HFFc6 (cell line): ENCODE data around the gene PPP6R3. TPM values are rescaled to one million over a fixed set of nuclear protein-coding genes. Genes with fewer than 3 reads are reported as not detected.

Source experiments
- DNase-seq: peaks from one replicate; pipeline ENCODE4 v3.0.0-alpha.2; 2018
- H3K27ac Mint-ChIP-seq: 2 replicates; pipeline ENCODE4 v1.8.0; 2020; ENCODE audit warnings: mild to moderate bottlenecking, mixed read lengths
- H3K27me3 Mint-ChIP-seq: 2 replicates; pipeline ENCODE4 v1.8.0; 2021; ENCODE audit warnings: mild to moderate bottlenecking, moderate library complexity, mixed read lengths; ENCODE audit not compliant: insufficient read depth
- H3K36me3 Mint-ChIP-seq: 2 replicates; pipeline ENCODE4 v1.8.0; 2021; ENCODE audit warnings: low read depth, mixed read lengths
- H3K4me1 Mint-ChIP-seq: 2 replicates; pipeline ENCODE4 v1.8.0; 2020; ENCODE audit warnings: low read depth, mixed read lengths
- H3K4me3 Mint-ChIP-seq: 2 replicates; pipeline ENCODE4 v1.8.0; 2020; ENCODE audit warnings: mild to moderate bottlenecking, moderate library complexity, mixed read lengths
- H3K9me3 Mint-ChIP-seq: 2 replicates; pipeline ENCODE4 v1.8.0; 2020; ENCODE audit warnings: mild to moderate bottlenecking, mixed read lengths
- total RNA-seq, 6 experiments: library from RNA; stranded (reverse); fragmentation: NEBNext Ultra II Directional; extraction: Animal tissue kit (Norgen Biotek cat#: 25700); gene quantifications; 2 replicates in 1 of 6; 3 replicates in 5 of 6; pipeline ENCODE4 v1.2.3, GENCODE V29; 2021
- TF ChIP-seq, protein P1 (sequence below): fragments of 200-600 bp; sonication (generic); IDR thresholded peaks from 2 replicates; pipeline ENCODE4 v1.5.0; 2021; ENCODE audit warnings: antibody characterized with exemption, mild to moderate bottlenecking

Gene PPP6R3
- total RNA-seq, 6 experiments from 2014 or later: 62.5 to 72.0 (median 67.8) TPM

- DNase-seq: no peak
- Mint-ChIP-seq H3K27ac (no peak overlapping the region), H3K36me3 (peaks cover 65% of the 10 kb centered on the region), H3K4me1 (peaks cover 24% of the 10 kb centered on the region), H3K4me3 (no peak overlapping the region), H3K9me3 (no peaks in the 10 kb centered on the region), H3K27me3 (peaks cover 3% of the 10 kb centered on the region)
- TF ChIP-seq, protein P1, sequence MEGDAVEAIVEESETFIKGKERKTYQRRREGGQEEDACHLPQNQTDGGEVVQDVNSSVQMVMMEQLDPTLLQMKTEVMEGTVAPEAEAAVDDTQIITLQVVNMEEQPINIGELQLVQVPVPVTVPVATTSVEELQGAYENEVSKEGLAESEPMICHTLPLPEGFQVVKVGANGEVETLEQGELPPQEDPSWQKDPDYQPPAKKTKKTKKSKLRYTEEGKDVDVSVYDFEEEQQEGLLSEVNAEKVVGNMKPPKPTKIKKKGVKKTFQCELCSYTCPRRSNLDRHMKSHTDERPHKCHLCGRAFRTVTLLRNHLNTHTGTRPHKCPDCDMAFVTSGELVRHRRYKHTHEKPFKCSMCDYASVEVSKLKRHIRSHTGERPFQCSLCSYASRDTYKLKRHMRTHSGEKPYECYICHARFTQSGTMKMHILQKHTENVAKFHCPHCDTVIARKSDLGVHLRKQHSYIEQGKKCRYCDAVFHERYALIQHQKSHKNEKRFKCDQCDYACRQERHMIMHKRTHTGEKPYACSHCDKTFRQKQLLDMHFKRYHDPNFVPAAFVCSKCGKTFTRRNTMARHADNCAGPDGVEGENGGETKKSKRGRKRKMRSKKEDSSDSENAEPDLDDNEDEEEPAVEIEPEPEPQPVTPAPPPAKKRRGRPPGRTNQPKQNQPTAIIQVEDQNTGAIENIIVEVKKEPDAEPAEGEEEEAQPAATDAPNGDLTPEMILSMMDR: no peak
Measured at GRCh38 chr11:68601147-68601546, 140.6 kb downstream of the PPP6R3 start.

GRCh38 chr11:68609761-68610160, 149.2 kb downstream of the PPP6R3 start:
- no peak for DNase-seq
- Mint-ChIP-seq H3K4me1 (no peaks in the 10 kb centered on the region), H3K36me3 (peaks cover 56% of the 10 kb centered on the region), H3K27ac (no peak overlapping the region), H3K9me3 (no peaks in the 10 kb centered on the region), H3K4me3 (no peak overlapping the region), H3K27me3 (peaks cover 9% of the 10 kb centered on the region)
- TF ChIP-seq, protein P1: no peak

DNA sequence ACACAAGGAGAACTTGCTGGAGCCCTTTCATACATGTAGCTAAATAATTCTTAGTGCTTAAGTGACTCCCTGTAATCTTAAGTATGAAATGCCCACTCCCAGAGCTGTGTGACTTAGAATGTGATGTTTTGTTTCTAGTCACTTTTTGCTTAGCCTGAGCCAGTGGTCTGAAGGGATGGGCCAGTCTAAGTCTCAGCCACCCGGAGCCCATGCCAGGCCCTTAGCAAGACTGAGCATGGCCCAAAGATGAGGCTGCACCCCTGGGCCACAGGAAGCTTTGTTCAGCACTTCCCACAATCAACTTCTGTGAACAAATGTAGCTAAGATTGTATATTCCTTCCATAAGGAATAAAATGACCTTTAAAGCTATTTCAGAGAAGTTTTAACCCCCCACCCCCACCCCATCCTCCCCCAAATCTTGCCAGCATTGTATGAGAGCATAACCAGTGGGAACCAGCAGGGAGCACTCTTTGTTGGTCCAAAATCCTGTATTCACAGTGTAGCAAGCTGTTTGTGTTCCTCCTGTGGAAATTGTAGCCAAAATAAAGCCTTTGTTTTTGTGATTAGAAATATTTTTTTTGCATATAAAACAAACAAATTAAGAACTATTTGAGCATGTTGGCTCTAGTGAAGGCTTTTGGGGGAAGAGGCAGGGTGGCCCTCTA, 150.0 kb downstream of the PPP6R3 start:
- Mint-ChIP-seq H3K4me3 (no peak overlapping the region), H3K36me3 (peaks cover 56% of the 10 kb centered on the region), H3K4me1 (no peaks in the 10 kb centered on the region), H3K9me3 (no peaks in the 10 kb centered on the region), H3K27ac (no peak overlapping the region), H3K27me3 (peaks cover 9% of the 10 kb centered on the region)
- TF ChIP-seq, protein P1: peak; percentile 51; the same call in 1 of the 2 replicates
- DNase-seq: peak; percentile 8

DNA sequence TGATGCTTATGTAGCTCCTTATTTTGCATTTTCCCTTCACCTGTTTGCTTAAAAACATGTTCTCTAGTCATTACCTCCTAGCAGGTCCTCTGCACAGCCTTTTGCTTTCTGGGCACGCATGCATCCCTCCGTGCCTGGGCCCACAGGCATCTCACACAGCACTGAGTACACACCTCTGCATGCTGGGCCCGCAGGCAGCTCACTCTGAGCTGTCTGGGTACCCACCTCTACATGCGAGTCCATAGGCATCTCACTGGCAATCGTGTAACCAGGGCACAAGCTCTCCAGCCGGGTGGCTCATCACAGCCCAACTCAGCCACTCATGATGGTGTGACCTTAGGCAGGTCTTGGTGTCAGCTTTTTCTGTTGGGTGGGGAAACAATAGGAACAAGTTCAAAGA, 155.1 kb downstream of the PPP6R3 start:
- Mint-ChIP-seq H3K27me3 (peaks cover 11% of the 10 kb centered on the region), H3K27ac (no peak overlapping the region), H3K4me3 (no peak overlapping the region), H3K36me3 (peaks cover 43% of the 10 kb centered on the region), H3K9me3 (no peaks in the 10 kb centered on the region), H3K4me1 (no peaks in the 10 kb centered on the region)
- TF ChIP-seq, protein P1: no peak
- no peak for DNase-seq

DNA sequence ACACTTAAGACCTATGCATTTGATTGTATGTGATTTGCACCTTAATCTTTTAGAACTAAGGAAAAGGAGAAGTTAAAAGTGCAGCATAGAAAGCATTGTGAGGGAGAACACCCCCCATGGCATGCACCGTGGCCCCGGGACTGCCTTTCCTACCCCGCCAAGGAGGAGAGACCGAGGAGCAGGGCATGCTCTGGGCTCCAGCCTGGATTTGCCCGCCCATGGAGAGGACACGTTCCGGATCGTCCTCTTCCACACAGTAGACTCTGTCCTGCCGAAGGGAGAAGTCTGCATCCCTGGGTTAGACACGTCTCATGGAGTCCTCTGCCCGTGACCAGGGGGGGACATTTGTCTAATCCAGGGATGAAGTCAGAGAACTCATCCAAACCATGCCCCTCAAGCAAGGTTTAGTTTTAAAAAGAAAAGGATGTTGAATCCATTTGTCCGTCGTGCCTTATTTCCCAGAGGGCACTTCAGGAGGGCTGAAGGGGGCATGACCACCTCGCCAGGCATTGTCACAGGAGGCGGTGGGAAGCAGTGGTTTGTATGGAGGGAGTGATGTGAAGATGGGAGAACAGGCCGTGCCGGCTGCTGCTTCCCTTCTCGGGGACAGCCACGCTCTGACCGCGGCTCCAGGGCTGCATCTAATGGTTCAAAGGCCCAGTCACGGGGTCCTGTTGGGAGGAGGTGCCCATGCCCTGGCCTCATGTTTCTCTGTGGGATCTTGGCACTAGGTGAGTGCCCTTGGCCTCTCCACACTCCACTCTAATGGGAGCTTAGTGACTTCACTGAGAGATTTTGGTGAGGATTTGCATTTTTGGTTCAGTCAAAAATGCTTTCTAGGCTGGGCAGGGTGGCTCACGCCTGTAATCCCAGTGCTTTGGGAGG, 157.6 kb downstream of the PPP6R3 start:
- Mint-ChIP-seq H3K27me3 (peaks cover 17% of the 10 kb centered on the region), H3K27ac (no peak overlapping the region), H3K4me1 (no peaks in the 10 kb centered on the region), H3K4me3 (no peak overlapping the region), H3K36me3 (peaks cover 32% of the 10 kb centered on the region), H3K9me3 (no peaks in the 10 kb centered on the region)
- TF ChIP-seq, protein P1: no peak
- no peak for DNase-seq
